ENCODE measurements around the gene ADAMTS14.

The ADAMTS14 gene

GRCh38 chr10:70748801-70749573 lies 76.7 kb downstream of the ADAMTS14 start:
- H3K79me2 ChIP-seq: no peaks in the 10 kb centered on the region
- no peak overlapping the region for H2AFZ ChIP-seq
- H3K27me3 ChIP-seq (ENCODE audit: control insufficient read depth, insufficient read depth, low read length): no peaks in the 10 kb centered on the region
- no peak overlapping the region for H3K9ac ChIP-seq
- TF ChIP-seq, protein P1, sequence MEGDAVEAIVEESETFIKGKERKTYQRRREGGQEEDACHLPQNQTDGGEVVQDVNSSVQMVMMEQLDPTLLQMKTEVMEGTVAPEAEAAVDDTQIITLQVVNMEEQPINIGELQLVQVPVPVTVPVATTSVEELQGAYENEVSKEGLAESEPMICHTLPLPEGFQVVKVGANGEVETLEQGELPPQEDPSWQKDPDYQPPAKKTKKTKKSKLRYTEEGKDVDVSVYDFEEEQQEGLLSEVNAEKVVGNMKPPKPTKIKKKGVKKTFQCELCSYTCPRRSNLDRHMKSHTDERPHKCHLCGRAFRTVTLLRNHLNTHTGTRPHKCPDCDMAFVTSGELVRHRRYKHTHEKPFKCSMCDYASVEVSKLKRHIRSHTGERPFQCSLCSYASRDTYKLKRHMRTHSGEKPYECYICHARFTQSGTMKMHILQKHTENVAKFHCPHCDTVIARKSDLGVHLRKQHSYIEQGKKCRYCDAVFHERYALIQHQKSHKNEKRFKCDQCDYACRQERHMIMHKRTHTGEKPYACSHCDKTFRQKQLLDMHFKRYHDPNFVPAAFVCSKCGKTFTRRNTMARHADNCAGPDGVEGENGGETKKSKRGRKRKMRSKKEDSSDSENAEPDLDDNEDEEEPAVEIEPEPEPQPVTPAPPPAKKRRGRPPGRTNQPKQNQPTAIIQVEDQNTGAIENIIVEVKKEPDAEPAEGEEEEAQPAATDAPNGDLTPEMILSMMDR (IDR thresholded peaks at IDR 0.05): no peak
- no peaks in the 10 kb centered on the region for H3K4me1 ChIP-seq
- H3K4me3 ChIP-seq (ENCODE audit: low read depth, low read length): no peak overlapping the region
- no peak overlapping the region for H3K4me2 ChIP-seq (ENCODE audit: low read length)
- H3K9me3 ChIP-seq (ENCODE audit: control insufficient read depth, low read length): no peaks in the 10 kb centered on the region
- no peaks in the 10 kb centered on the region for H3K36me3 ChIP-seq (ENCODE audit: control insufficient read depth, insufficient read depth, low read length)
- no peak overlapping the region for H3K27ac ChIP-seq

- H3K4me2 ChIP-seq (ENCODE audit: low read length): no peak overlapping the region
- H3K4me3 ChIP-seq (ENCODE audit: low read depth, low read length): no peak overlapping the region
- no peaks in the 10 kb centered on the region for H3K9me3 ChIP-seq (ENCODE audit: control insufficient read depth, low read length)
- H3K9ac ChIP-seq: no peak overlapping the region
- no peak overlapping the region for H3K27ac ChIP-seq
- no peaks in the 10 kb centered on the region for H3K36me3 ChIP-seq (ENCODE audit: control insufficient read depth, insufficient read depth, low read length)
- no peaks in the 10 kb centered on the region for H3K79me2 ChIP-seq
- H3K27me3 ChIP-seq (ENCODE audit: control insufficient read depth, insufficient read depth, low read length): no peaks in the 10 kb centered on the region
- H2AFZ ChIP-seq: no peak overlapping the region
- H3K4me1 ChIP-seq: no peaks in the 10 kb centered on the region
- TF ChIP-seq, protein P1 (IDR thresholded peaks at IDR 0.05): no peak
Measured at GRCh38 chr10:70749756-70750155, 77.5 kb downstream of the ADAMTS14 start.

DNA sequence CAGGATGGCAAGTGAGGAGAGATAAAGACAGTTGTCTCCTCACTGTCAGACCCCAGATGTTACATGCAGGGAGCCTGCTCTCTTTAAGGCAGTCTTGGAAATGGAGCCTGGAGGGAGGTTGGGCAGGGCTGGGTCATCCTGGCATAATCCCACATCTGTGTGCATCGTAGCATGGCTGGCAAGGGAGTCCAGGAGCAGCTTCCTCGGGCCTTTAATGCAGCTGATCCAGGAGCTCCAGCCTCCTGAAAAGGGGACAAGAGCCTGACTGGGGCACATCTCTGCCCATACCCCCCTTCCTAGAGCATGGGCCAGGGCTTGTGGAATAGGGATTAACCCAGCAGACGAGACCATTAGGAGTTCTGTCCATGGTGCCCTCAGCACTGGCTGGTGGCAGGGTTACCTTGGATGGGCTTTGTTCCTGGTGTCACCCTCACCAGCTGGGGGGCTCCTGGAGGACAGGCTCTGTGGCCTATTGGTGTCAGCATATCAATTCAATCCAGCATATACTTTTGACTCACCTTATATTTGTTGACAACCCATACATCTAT lies 77.9 kb downstream of the ADAMTS14 start:
- TF ChIP-seq, protein P1 (IDR thresholded peaks at IDR 0.05): no peak
- Histone ChIP-seq H3K36me3 (ENCODE audit: control insufficient read depth, insufficient read depth, low read length) (no peaks in the 10 kb centered on the region), H3K9ac (no peak overlapping the region), H3K4me1 (no peaks in the 10 kb centered on the region), H2AFZ (no peak overlapping the region), H3K27me3 (ENCODE audit: control insufficient read depth, insufficient read depth, low read length) (no peaks in the 10 kb centered on the region), H3K9me3 (ENCODE audit: control insufficient read depth, low read length) (no peaks in the 10 kb centered on the region), H3K79me2 (no peaks in the 10 kb centered on the region), H3K27ac (no peak overlapping the region), H3K4me2 (ENCODE audit: low read length) (no peak overlapping the region), H3K4me3 (ENCODE audit: low read depth, low read length) (no peak overlapping the region)

GRCh38 chr10:70751356-70751755 lies 79.0 kb downstream of the ADAMTS14 start:
- Histone ChIP-seq H2AFZ (no peak overlapping the region), H3K27me3 (ENCODE audit: control insufficient read depth, insufficient read depth, low read length) (no peaks in the 10 kb centered on the region), H3K9me3 (ENCODE audit: control insufficient read depth, low read length) (no peaks in the 10 kb centered on the region), H3K4me2 (ENCODE audit: low read length) (no peak overlapping the region), H3K9ac (no peak overlapping the region), H3K27ac (no peak overlapping the region), H3K36me3 (ENCODE audit: control insufficient read depth, insufficient read depth, low read length) (no peaks in the 10 kb centered on the region), H3K79me2 (no peaks in the 10 kb centered on the region), H3K4me3 (ENCODE audit: low read depth, low read length) (no peak overlapping the region), H3K4me1 (no peaks in the 10 kb centered on the region)
- TF ChIP-seq, protein P1 (IDR thresholded peaks at IDR 0.05): no peak

- Histone ChIP-seq H3K9me3 (ENCODE audit: control insufficient read depth, low read length) (no peaks in the 10 kb centered on the region), H3K4me1 (no peaks in the 10 kb centered on the region), H3K27me3 (ENCODE audit: control insufficient read depth, insufficient read depth, low read length) (no peaks in the 10 kb centered on the region), H3K79me2 (no peaks in the 10 kb centered on the region), H3K36me3 (ENCODE audit: control insufficient read depth, insufficient read depth, low read length) (no peaks in the 10 kb centered on the region), H2AFZ (no peak overlapping the region), H3K27ac (no peak overlapping the region), H3K4me2 (ENCODE audit: low read length) (no peak overlapping the region), H3K9ac (no peak overlapping the region), H3K4me3 (ENCODE audit: low read depth, low read length) (no peak overlapping the region)
- TF ChIP-seq, protein P1 (IDR thresholded peaks at IDR 0.05): no peak
Measured at GRCh38 chr10:70751991-70752390, 79.7 kb downstream of the ADAMTS14 start.

All from parathyroid adenoma (tissue), 2 donors.